GM12872 (cell line): ENCODE data around the gene ANKRD31.
A peak's percentile ranks its signal among the peaks of the same experiment; 100 is the strongest.

Experiments
- TF ChIP-seq, protein P1 (sequence below): IDR thresholded peaks from 3 replicates; pipeline ENCODE4 v1.5.1; 2011; ENCODE audit warnings: low read depth, mild to moderate bottlenecking, low read length, moderate library complexity; ENCODE audit not compliant: insufficient read depth

ANKRD31 gene

DNA sequence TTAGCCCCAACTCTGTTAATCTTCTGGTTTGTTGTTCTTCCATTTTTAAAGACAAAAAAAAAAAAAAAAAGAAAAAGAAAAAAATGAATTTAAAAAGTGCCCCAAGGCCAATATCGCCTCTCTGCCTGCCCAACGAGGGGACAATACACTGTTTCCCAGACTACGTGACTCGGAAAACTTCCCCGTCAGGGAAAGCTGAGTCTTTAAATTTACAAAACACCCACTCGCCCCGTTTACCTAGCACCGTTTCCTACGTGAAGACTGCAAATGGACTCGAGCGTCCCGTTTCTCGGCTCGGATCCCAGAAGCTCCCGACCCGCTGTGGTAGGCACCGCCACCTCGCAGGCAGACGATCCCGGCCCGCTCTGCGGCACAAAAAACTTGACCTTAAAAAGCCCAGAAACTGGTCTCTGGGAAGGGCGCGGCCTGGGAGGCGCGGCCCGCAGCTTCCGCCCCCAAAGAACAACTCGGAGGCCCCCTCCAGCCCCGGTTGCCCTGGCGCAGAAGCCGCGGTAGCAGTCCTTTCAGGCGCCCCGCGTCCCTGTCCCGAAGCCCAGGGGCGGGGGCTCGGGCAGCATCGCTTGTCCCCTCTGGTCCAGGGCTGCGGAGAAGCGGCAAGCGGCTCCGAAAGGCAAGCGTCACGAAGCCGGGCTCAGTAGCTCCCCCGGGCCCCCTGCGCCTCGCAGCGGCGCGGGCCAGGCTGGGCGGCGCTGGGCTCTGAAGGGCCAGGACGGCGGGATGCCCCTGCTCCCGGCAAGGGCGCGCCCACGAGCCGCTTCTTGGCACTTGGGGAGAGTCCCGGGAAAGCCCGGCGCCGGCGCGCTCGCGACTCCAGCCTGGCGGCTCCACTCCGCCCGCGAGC lies 184.3 kb downstream of the ANKRD31 start, which contains the start of gene GCNT4:
Gene GCNT4 (minus strand): TSS at position 367 of the 862 bp plus-strand sequence. CDS start 22,521 bp downstream, outside the sequence.
- TF ChIP-seq, protein P1, sequence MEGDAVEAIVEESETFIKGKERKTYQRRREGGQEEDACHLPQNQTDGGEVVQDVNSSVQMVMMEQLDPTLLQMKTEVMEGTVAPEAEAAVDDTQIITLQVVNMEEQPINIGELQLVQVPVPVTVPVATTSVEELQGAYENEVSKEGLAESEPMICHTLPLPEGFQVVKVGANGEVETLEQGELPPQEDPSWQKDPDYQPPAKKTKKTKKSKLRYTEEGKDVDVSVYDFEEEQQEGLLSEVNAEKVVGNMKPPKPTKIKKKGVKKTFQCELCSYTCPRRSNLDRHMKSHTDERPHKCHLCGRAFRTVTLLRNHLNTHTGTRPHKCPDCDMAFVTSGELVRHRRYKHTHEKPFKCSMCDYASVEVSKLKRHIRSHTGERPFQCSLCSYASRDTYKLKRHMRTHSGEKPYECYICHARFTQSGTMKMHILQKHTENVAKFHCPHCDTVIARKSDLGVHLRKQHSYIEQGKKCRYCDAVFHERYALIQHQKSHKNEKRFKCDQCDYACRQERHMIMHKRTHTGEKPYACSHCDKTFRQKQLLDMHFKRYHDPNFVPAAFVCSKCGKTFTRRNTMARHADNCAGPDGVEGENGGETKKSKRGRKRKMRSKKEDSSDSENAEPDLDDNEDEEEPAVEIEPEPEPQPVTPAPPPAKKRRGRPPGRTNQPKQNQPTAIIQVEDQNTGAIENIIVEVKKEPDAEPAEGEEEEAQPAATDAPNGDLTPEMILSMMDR: no peak

GRCh38 chr5:75051217-75051751 lies 185.4 kb downstream of the ANKRD31 start:
- TF ChIP-seq, protein P1: no peak

DNA sequence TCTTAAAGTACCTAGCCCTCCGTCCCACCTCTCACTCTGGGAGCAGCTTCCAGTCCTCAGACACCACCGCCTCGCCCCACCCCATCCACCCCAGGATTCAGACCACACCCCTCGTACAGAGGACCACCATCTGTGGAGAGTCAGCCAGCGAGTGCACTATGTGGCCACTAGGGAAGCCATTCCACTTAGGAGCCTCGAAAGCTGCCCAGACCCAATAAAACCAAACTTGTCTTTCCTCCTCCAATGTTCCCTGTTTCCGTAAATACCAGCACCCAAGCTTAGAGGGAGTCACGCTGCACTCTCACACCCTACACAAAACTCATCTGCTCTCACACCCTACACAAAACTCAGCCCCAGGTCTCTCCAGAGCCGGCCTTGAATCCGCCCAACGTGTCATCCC lies 186.3 kb downstream of the ANKRD31 start:
- TF ChIP-seq, protein P1: peak; percentile 53

DNA sequence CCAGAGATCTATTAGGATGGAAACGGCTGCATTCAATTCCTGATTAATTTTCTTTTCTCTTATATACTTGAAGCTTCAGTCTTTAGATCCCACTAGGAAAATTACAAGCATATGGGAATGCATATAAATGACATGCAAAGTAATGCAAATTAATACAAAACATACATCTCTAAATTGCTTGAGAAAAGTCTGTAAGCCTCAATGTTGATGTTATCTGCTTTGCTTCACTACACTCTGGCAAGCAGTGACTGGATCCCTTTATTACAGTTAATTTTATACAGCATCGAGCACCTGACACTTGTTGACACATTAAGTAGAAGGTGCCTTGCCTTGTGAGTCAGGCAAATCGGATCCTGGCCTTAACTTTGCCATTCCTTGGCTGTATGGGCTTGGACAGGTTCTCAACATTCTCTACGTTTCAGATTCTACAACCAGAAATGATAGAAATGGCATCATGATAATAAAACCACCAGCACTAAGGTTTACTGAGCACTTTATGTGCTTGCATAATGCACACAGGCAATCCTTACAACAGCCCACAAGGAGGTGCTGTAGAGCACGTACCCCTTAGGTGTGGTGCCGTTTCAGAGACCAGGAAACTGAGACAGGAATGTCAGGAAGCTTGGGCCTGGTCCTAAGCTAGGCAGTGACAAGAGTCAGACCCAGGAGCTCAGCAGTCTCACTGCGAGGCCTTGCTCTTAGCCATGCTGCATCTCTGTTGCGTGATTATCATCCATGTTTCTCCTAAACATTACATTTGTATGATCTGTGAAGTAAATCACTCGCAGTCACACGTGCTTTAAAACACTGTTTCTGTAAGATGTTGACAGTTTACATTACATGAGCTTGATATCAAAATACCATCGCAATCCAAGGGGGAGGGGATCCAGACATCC lies 187.0 kb downstream of the ANKRD31 start:
- TF ChIP-seq, protein P1: peak; percentile 89

DNA sequence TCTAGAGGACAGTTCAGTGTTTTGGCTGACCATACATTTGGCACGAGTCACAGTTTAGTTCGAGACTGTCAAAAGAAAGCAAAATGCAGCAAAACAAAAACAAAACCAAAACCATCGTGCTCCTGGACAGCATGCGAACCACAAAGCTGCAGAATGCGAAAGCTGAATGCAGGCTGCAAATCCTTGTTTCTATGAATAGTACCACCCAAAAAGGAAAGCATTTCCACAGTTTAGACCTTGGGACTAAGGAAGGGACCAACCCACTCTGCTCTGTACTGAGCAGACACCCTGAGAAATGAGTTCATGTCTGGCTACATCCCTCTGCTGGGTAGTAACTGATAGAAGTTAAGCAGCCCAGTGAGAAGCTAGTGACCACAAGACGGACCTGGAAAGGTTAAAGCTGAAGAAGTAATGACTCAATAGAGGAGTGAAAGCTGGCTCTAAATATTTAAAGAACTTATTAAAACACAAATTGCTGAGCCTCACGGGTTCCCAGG lies 188.2 kb downstream of the ANKRD31 start:
- TF ChIP-seq, protein P1: no peak

DNA sequence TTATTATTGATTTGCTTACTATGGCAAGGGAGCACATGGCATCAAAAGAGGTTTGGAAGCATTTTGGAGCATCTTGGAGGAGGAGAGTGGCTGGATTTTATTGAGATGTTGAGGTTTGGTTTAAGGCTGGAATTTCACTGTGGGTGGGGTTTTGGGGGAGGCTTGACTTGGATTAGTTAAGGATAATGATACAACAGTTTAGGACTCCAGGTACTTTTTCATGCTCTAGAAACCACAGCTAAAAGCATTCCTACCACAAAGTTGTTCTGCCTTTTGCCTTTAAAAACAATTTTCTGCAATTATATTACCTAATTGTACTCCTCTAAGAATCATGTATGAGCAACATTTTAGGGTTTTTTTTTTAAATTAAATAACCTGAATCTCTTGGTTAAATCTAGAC lies 189.3 kb downstream of the ANKRD31 start:
- TF ChIP-seq, protein P1: no peak
